CD14-positive monocyte (primary cell): ENCODE results near the gene KCTD2. TPM values are rescaled to one million over a fixed set of nuclear protein-coding genes. Genes with fewer than 3 reads are reported as not detected.

Source experiments
- DNase-seq, 3 donors: peaks; one replicate each; pipeline ENCODE4 v3.0.0-alpha.2; 2011 to 2022
- H2AFZ ChIP-seq: 2 replicates; pipeline ENCODE4 v1.6.0; 2012; ENCODE audit warnings: mild to moderate bottlenecking, low read depth, low read length, inconsistent platforms; ENCODE audit not compliant: insufficient read depth, poor library complexity, severe bottlenecking
- H3K27ac ChIP-seq, 2 donors: 1 replicate in 1 of 2; 2 replicates in 1 of 2; pipeline ENCODE4 v1.5.1; 2012 to 2013; ENCODE audit warnings: low read length in 2 of 2, control low read depth in 1 of 2, inconsistent platforms in 1 of 2, low read depth in 1 of 2, mild to moderate bottlenecking in 1 of 2
- H3K27me3 ChIP-seq, 2 donors: one replicate each; pipeline versions ENCODE4 v1.6.0 to v1.6.1; 2011 to 2013; ENCODE audit warnings: low read length in 2 of 2; ENCODE audit not compliant: control insufficient read depth in 2 of 2, insufficient read depth in 2 of 2
- H3K36me3 ChIP-seq, 2 donors: replicated peaks in 1 of 2; 1 replicate in 1 of 2; 2 replicates in 1 of 2; pipeline versions ENCODE4 v1.5.1 to v1.6.1; 2012 to 2013; ENCODE audit warnings: low read length in 2 of 2, control low read depth in 1 of 2, inconsistent platforms in 1 of 2, mild to moderate bottlenecking in 1 of 2; ENCODE audit not compliant: insufficient read depth in 2 of 2, control insufficient read depth in 1 of 2
- H3K4me1 ChIP-seq, 2 donors: 1 replicate in 1 of 2; 2 replicates in 1 of 2; pipeline versions ENCODE4 v1.5.1 to v1.6.1; 2012 to 2013; ENCODE audit warnings: low read length in 2 of 2, control low read depth in 1 of 2, inconsistent platforms in 1 of 2, mild to moderate bottlenecking in 1 of 2, moderate library complexity in 1 of 2; ENCODE audit not compliant: insufficient read depth in 2 of 2, control insufficient read depth in 1 of 2
- H3K4me2 ChIP-seq: replicated peaks from 2 replicates; pipeline ENCODE3; 2012; ENCODE audit warnings: low read length, moderate library complexity, mild to moderate bottlenecking; ENCODE audit not compliant: poor library complexity, severe bottlenecking; ENCODE audit errors: extremely low read depth
- H3K4me3 ChIP-seq, 3 experiments: fragments of 200-600 bp in 1 of 3; sonication (generic) in 1 of 3; replicated peaks in 1 of 3; 1 replicate in 2 of 3; 2 replicates in 1 of 3; pipeline ENCODE4 v1.5.1; 2011 to 2013; ENCODE audit warnings: low read length in 3 of 3, mild to moderate bottlenecking in 3 of 3, control low read depth in 2 of 3, low read depth in 2 of 3, inconsistent platforms in 1 of 3, moderate library complexity in 1 of 3
- H3K79me2 ChIP-seq: 2 replicates; pipeline ENCODE4 v1.6.0; 2012; ENCODE audit warnings: mild to moderate bottlenecking, control low read depth, inconsistent platforms, low read length, moderate library complexity; ENCODE audit not compliant: insufficient read depth
- H3K9ac ChIP-seq: 2 replicates; pipeline ENCODE4 v1.6.0; 2017; ENCODE audit warnings: low read length, mild to moderate bottlenecking; ENCODE audit not compliant: insufficient read depth, poor library complexity, severe bottlenecking
- H3K9me3 ChIP-seq, 2 donors: replicated peaks in 1 of 2; 1 replicate in 1 of 2; 2 replicates in 1 of 2; pipeline versions ENCODE4 v1.5.1 to v1.6.1; 2012 to 2013; ENCODE audit warnings: low read length in 2 of 2, control low read depth in 1 of 2; ENCODE audit not compliant: control insufficient read depth in 1 of 2, insufficient read depth in 1 of 2
- H4K20me1 ChIP-seq: 2 replicates; pipeline ENCODE4 v1.6.0; 2012; ENCODE audit warnings: mild to moderate bottlenecking, low read length, control low read depth, moderate library complexity; ENCODE audit not compliant: insufficient read depth
- H3K27ac Mint-ChIP-seq, 7 donors: one replicate each; pipeline ENCODE4 v1.8.0; 2020; ENCODE audit warnings: mild to moderate bottlenecking in 7 of 7, mixed read lengths in 7 of 7, moderate library complexity in 6 of 7, inconsistent platforms in 2 of 7
- H3K27me3 Mint-ChIP-seq, 3 donors: one replicate each; pipeline ENCODE4 v1.8.0; 2021 to 2022; ENCODE audit warnings: low read depth in 3 of 3, mild to moderate bottlenecking in 3 of 3, mixed read lengths in 3 of 3, moderate library complexity in 3 of 3, inconsistent platforms in 1 of 3
- H3K36me3 Mint-ChIP-seq, 2 donors: one replicate each; pipeline ENCODE4 v1.8.0; 2020; ENCODE audit warnings: mixed read lengths in 2 of 2, inconsistent platforms in 1 of 2, mild to moderate bottlenecking in 1 of 2
- H3K4me1 Mint-ChIP-seq: one replicate; pipeline ENCODE4 v1.8.0; 2020; ENCODE audit warnings: mild to moderate bottlenecking, mixed read lengths
- H3K4me3 Mint-ChIP-seq, 2 donors: one replicate each; pipeline ENCODE4 v1.8.0; 2020; ENCODE audit warnings: mild to moderate bottlenecking in 2 of 2, mixed read lengths in 2 of 2, moderate library complexity in 1 of 2
- H3K9me3 Mint-ChIP-seq, 7 donors: one replicate each; pipeline ENCODE4 v1.8.0; 2020 to 2022; ENCODE audit warnings: mixed read lengths in 7 of 7, mild to moderate bottlenecking in 6 of 7, moderate library complexity in 6 of 7, inconsistent platforms in 2 of 7
- CTCF ChIP-seq: fragments of 200-600 bp; IDR thresholded peaks from one replicate; pipeline ENCODE4 v1.8.0; 2022; ENCODE audit warnings: antibody characterized with exemption, mild to moderate bottlenecking
- WGBS: methylation state at CpG from one replicate; pipeline ENCODE4 v1.1.5; 2013; ENCODE audit warnings: missing lambda C conversion rate; ENCODE audit not compliant: insufficient coverage; 5-methylcytosine and 5-hydroxymethylcytosine counted together
- intact Hi-C, 2 donors: fragments of 100-400 bp; cut with micrococcal nuclease; formaldehyde crosslinking; loops; one replicate each; pipeline versions ENCODE4 v1.15.0 to v1.15.1; 2023
- polyA plus RNA-seq, 3 donors: library from polyadenylated mRNA; depleted of rRNA in 1 of 3; unstranded in 2 of 3; stranded (reverse) in 1 of 3; fragments of 300-500 nt in 2 of 3; fragments of >200 nt in 1 of 3; fragmentation: Illumina TruSeq in 2 of 3; gene quantifications; 1 replicate in 2 of 3; 2 replicates in 1 of 3; pipeline ENCODE4 v1.2.3, GENCODE V29; 2012 to 2021

Gene KCTD2
- polyA plus RNA-seq, 3 donors: 2.8 to 17.0 (median 2.9) TPM

GRCh38 chr17:75051941-75052340, 4.9 kb downstream of the KCTD2 start:
- H3K36me3 ChIP-seq: peaks cover 34 to 75% of the 10 kb centered on the region in 2 donors
- Mint-ChIP-seq H3K27ac (no peak overlapping the region), H3K27me3 (no peaks in the 10 kb centered on the region), H3K4me1 (peaks cover 13% of the 10 kb centered on the region), H3K9me3 (no peaks in the 10 kb centered on the region), H3K36me3 (peaks cover 50 to 77% of the 10 kb centered on the region in 2 donors), H3K4me3 (no peak overlapping the region)
- 89% methylated on average over 2 of the region's 2 CpGs for WGBS
- H3K79me2 ChIP-seq: peaks cover 16% of the 10 kb centered on the region
- no peak overlapping the region for H3K4me3 ChIP-seq
- no peak overlapping the region for H3K4me2 ChIP-seq
- no peaks in the 10 kb centered on the region for H4K20me1 ChIP-seq
- no peaks in the 10 kb centered on the region for H3K9me3 ChIP-seq
- H2AFZ ChIP-seq: no peak overlapping the region
- no peak for DNase-seq
- intact Hi-C loops: loop anchor here in 1 of 2 donors (10.0 kb wide), 1 partner anchor 153 kb away; the partner anchor contains the start of gene NUP85
- peaks cover 13 to 14% of the 10 kb centered on the region in 2 donors for H3K4me1 ChIP-seq
- no peak for TF ChIP-seq CTCF
- H3K27me3 ChIP-seq: no peaks in the 10 kb centered on the region
- H3K9ac ChIP-seq: no peak overlapping the region
- no peak overlapping the region for H3K27ac ChIP-seq

- H3K27ac Mint-ChIP-seq: peak overlapping the region in 5 of 7 donors; percentile 20 to 86 (median 30)
- no peak overlapping the region for H3K27ac ChIP-seq
Observed at GRCh38 chr17:75059369-75060345, 12.6 kb downstream of the KCTD2 start.

More at GRCh38 chr17:75059369-75060345, 12.6 kb downstream of the KCTD2 start:
- Mint-ChIP-seq H3K36me3 (peaks cover 65 to 94% of the 10 kb centered on the region in 2 donors), H3K27me3 (no peaks in the 10 kb centered on the region), H3K9me3 (no peaks in the 10 kb centered on the region), H3K4me1 (peaks cover 7% of the 10 kb centered on the region), H3K4me3 (no peak overlapping the region)
- no peak for DNase-seq
- Histone ChIP-seq H3K4me3 (no peak overlapping the region), H3K4me2 (no peak overlapping the region), H3K79me2 (no peaks in the 10 kb centered on the region), H3K4me1 (no peaks in the 10 kb centered on the region), H3K9ac (no peak overlapping the region), H3K27me3 (no peaks in the 10 kb centered on the region), H2AFZ (no peak overlapping the region), H4K20me1 (no peaks in the 10 kb centered on the region), H3K36me3 (peaks cover 35 to 91% of the 10 kb centered on the region in 2 donors), H3K9me3 (no peaks in the 10 kb centered on the region)
- intact Hi-C loops: loop anchor here in 1 of 2 donors (10.0 kb wide), 1 partner anchor 145 kb away; the partner anchor contains the start of gene NUP85
- TF ChIP-seq CTCF: peak; percentile 27
- 97% methylated on average over 13 of the region's 25 CpGs for WGBS
